K562 (cell line): ENCODE measurements around the gene GADD45B. TPM values are rescaled to one million over a fixed set of nuclear protein-coding genes. Genes with fewer than 3 reads are reported as not detected.

ENCODE experiments used
- ATAC-seq: fragments of 200-7000 bp; cut with Tn5 transposase; 3 replicates; pipeline ENCODE4 v1.9.1; 2020; ENCODE audit warnings: moderate library complexity
- BruUV-seq: library from RNA; stranded (reverse); fragments of 400-500 nt; replicated peaks from 2 replicates; lab custom pipeline; 2021; lab: Mats Ljungman, UMichigan
- CTCF ChIA-PET: fragments of 300-600 bp; formaldehyde crosslinking; extraction: SDS; loops from one replicate; lab custom pipeline; 2021; ENCODE audit warnings: low intra/inter-chr PET ratio; lab: Yijun Ruan, JAX
- POLR2A ChIA-PET: fragments of 300-600, 350-650 bp; sonication (Branson Sonifier 250); formaldehyde crosslinking; extraction: SDS; loops from one replicate; lab custom pipeline; 2021; ENCODE audit warnings: antibody characterized with exemption, inconsistent platforms; lab: Yijun Ruan, JAX
- DNase-seq, 4 experiments: peaks; one replicate each; pipeline versions ENCODE4 v3.0.0 to v3.0.0-alpha.2; 2011 to 2018; ENCODE audit warnings: low spot score in 3 of 4, mixed read lengths in 3 of 4; ENCODE audit errors: extremely low read depth in 1 of 4
- FAIRE-seq: peaks from 2 replicates; lab custom pipeline; 2011; peaks lifted over from hg19 to GRCh38; lab: Jason Lieb, UNC
- H2AFZ ChIP-seq: 2 replicates; pipeline ENCODE4 v1.6.0; 2011; ENCODE audit warnings: low read depth, low read length, control low read depth, inconsistent platforms
- H3K27ac ChIP-seq: fragments of 200-600 bp; 3 replicates; pipeline ENCODE4 v1.8.0; 2011; ENCODE audit warnings: low read depth, mild to moderate bottlenecking, control low read depth, inconsistent platforms, low read length, moderate library complexity, mixed read lengths; ENCODE audit errors: extremely low read depth
- H3K27me3 ChIP-seq, 2 experiments: fragments of 300-600 bp in 1 of 2; 2 replicates in 1 of 2; 3 replicates in 1 of 2; pipeline versions ENCODE4 v1.6.0 to v1.8.0; 2011; ENCODE audit warnings: inconsistent platforms in 2 of 2, low read length in 2 of 2, mild to moderate bottlenecking in 1 of 2, mixed read lengths in 1 of 2, moderate library complexity in 1 of 2; ENCODE audit not compliant: control insufficient read depth in 2 of 2, insufficient read depth in 2 of 2
- H3K36me3 ChIP-seq: fragments of 300-600 bp; 3 replicates; pipeline ENCODE4 v1.8.0; 2011; ENCODE audit warnings: mild to moderate bottlenecking, low read length, inconsistent platforms; ENCODE audit not compliant: control insufficient read depth, insufficient read depth
- H3K4me1 ChIP-seq, 2 experiments: fragments of 200-600 bp in 1 of 2; replicated peaks in 1 of 2; 2 replicates in 1 of 2; 3 replicates in 1 of 2; pipeline versions ENCODE4 v1.5.1 to v1.8.0; 2011; ENCODE audit warnings: inconsistent platforms in 2 of 2, low read length in 2 of 2, mild to moderate bottlenecking in 1 of 2, mixed read lengths in 1 of 2, moderate library complexity in 1 of 2; ENCODE audit not compliant: control insufficient read depth in 2 of 2, insufficient read depth in 2 of 2
- H3K4me2 ChIP-seq: 2 replicates; pipeline ENCODE4 v1.6.1; 2011; ENCODE audit warnings: low read length, control low read depth, inconsistent platforms, mixed read lengths; ENCODE audit not compliant: insufficient read depth
- H3K4me3 ChIP-seq: fragments of 200-600 bp; sonication (generic), shearing (Covaris generic); 2 replicates; pipeline ENCODE4 v1.5.1; 2016; ENCODE audit warnings: control low read depth, inconsistent platforms
- H3K79me2 ChIP-seq: fragments of 200-600 bp; 3 replicates; pipeline ENCODE4 v1.8.0; 2011; ENCODE audit warnings: low read length, inconsistent platforms; ENCODE audit not compliant: control insufficient read depth, insufficient read depth
- H3K9ac ChIP-seq, 2 experiments: 2 replicates each; pipeline versions ENCODE4 v1.6.0 to v1.6.1; 2011; ENCODE audit warnings: low read depth in 2 of 2, low read length in 2 of 2, control low read depth in 1 of 2, inconsistent platforms in 1 of 2, mild to moderate bottlenecking in 1 of 2, mixed read lengths in 1 of 2; ENCODE audit not compliant: insufficient read depth in 1 of 2
- H3K9me1 ChIP-seq: one replicate; pipeline ENCODE4 v1.6.0; 2011; ENCODE audit warnings: inconsistent platforms, mild to moderate bottlenecking, low read length, moderate library complexity; ENCODE audit not compliant: control insufficient read depth, insufficient read depth
- H3K9me3 ChIP-seq: replicated peaks from 2 replicates; pipeline ENCODE4 v1.5.1; 2011; ENCODE audit warnings: low read depth, low read length, inconsistent platforms; ENCODE audit not compliant: control insufficient read depth, insufficient read depth
- H4K20me1 ChIP-seq: replicated peaks from 2 replicates; pipeline ENCODE4 v1.6.1; 2011; ENCODE audit warnings: low read length, inconsistent platforms, mixed read lengths; ENCODE audit not compliant: control insufficient read depth, insufficient read depth
- CTCFL ChIP-seq: IDR thresholded peaks from 2 replicates; pipeline ENCODE4 v1.6.1; 2011; ENCODE audit warnings: borderline replicate concordance, low read depth, mild to moderate bottlenecking, moderate library complexity, low read length; ENCODE audit not compliant: insufficient read depth, poor library complexity, severe bottlenecking
- FOS ChIP-seq: IDR thresholded peaks from 3 replicates; pipeline ENCODE4 v1.6.1; 2011; ENCODE audit not compliant: insufficient read length; ENCODE audit errors: extremely low read depth
- NFE2L1 ChIP-seq: fragments of 450-650 bp; IDR thresholded peaks from 2 replicates; pipeline ENCODE4 v1.6.1; 2016; ENCODE audit warnings: missing genetic modification characterization, low read depth, mild to moderate bottlenecking, missing compliant biosample characterization, moderate library complexity, borderline replicate concordance
- PCBP1 ChIP-seq: fragments of 200-400 bp; formaldehyde crosslinking; IDR thresholded peaks from 2 replicates; pipeline ENCODE4 v1.6.1; 2018; ENCODE audit warnings: mild to moderate bottlenecking, low read depth, low read length; ENCODE audit not compliant: poor library complexity, severe bottlenecking
- RNF219 ChIP-seq: fragments of 250-450 bp; sonication (Bioruptor Pico); IDR thresholded peaks from 2 replicates; pipeline ENCODE4 v1.5.0; 2022; ENCODE audit warnings: mild to moderate bottlenecking
- RREB1 ChIP-seq: fragments of 250-450 bp; sonication (Bioruptor Pico); IDR thresholded peaks from 2 replicates; pipeline ENCODE4 v1.4.0; 2020
- RUNX1 ChIP-seq: sonication (generic); IDR thresholded peaks from 2 replicates; pipeline ENCODE4 v1.6.1; 2016; ENCODE audit warnings: antibody characterized with exemption, low read depth
- THRAP3 ChIP-seq: fragments of 450-650 bp; IDR thresholded peaks from 2 replicates; pipeline ENCODE4 v1.6.1; 2016; ENCODE audit warnings: mild to moderate bottlenecking, inconsistent platforms, borderline replicate concordance
- ZBTB7A ChIP-seq: IDR thresholded peaks from 2 replicates; pipeline ENCODE4 v1.6.1; 2011; ENCODE audit warnings: low read depth, mild to moderate bottlenecking, low read length, moderate library complexity, borderline replicate concordance; ENCODE audit not compliant: control insufficient read depth
- WGBS: fragments of 100-300 bp; shearing (Covaris generic); methylation state at CpG from one replicate; pipeline ENCODE4 v1.1.6; 2016; ENCODE audit warnings: low coverage, mixed read lengths; ENCODE audit not compliant: insufficient coverage; ENCODE audit errors: missing lambda C conversion rate; 5-methylcytosine and 5-hydroxymethylcytosine counted together
- in situ Hi-C: fragments of 300-500 bp; cut with MboI; formaldehyde crosslinking; loops from 4 replicates; pipeline ENCODE4 v1.15.0; 2018; ENCODE audit warnings: inconsistent platforms, mixed read lengths
- intact Hi-C: fragments of 100-400 bp; cut with micrococcal nuclease; formaldehyde crosslinking; loops from 2 replicates; pipeline ENCODE4 v1.14.2; 2022
- polyA plus RNA-seq, 8 experiments: library from polyadenylated mRNA; depleted of rRNA in 4 of 8; stranded (reverse) in 5 of 8; unstranded in 3 of 8; fragments of >200 nt; fragmentation: Nextera tagmentation in 2 of 8; fragmentation: Illumina TruSeq in 1 of 8; extraction: Ambion mirVana in 2 of 8; extraction: Trizol in 1 of 8; gene quantifications; 2 replicates each; pipeline versions ENCODE4 v1.2.1 to v1.2.3, GENCODE V29; 2011 to 2014; ENCODE audit warnings: inconsistent platforms in 1 of 8, missing spikeins in 1 of 8
- total RNA-seq, 7 experiments: library from RNA; depleted of rRNA in 6 of 7; stranded (reverse); fragments of >200 nt in 6 of 7; fragmentation: Illumina TruSeq in 2 of 7; extraction: Trizol in 2 of 7; gene quantifications; 2 replicates each; pipeline versions ENCODE4 v1.2.1 to v1.2.3, GENCODE V29; 2011 to 2021; ENCODE audit warnings: low replicate concordance in 1 of 7

GADD45B gene
- total and polyA plus RNA-seq, 9 of the 15 experiments (the other 6 are each of a cell fraction or from before 2014, with no cell fraction given) = 0.06 to 4.1 (median 2.1) TPM

- no peak overlapping the region for H3K27ac ChIP-seq
- POLR2A ChIA-PET = interaction anchor here (1.7 kb wide), 1 partner anchor 8 kb away, joined by 15 read pairs; the partner anchor contains the start of gene GADD45B
- H4K20me1 ChIP-seq = 0 out of 2 replicates have a peak, but pooled peaks cover 5% of the 10 kb centered on the region
- peaks cover 0 to 6% of the 10 kb centered on the region in 2 experiments; a peak in 2 of 5 replicates for H3K4me1 ChIP-seq
- no peaks in the 10 kb centered on the region for H3K79me2 ChIP-seq
- no peaks in the 10 kb centered on the region for H3K36me3 ChIP-seq
- in situ Hi-C loops (no loop called here), intact Hi-C loops (no loop called here)
- DNase-seq = no peak
- no peak for ATAC-seq
- H2AFZ ChIP-seq = no peak overlapping the region
- CTCF ChIA-PET = no interaction called here
- H3K9ac ChIP-seq = no peak overlapping the region
- 2% methylated on average over 13 of the region's 13 CpGs for WGBS
- H3K9me1 ChIP-seq = no peaks in the 10 kb centered on the region
- FAIRE-seq = no peak
- H3K4me2 ChIP-seq = no peak overlapping the region
- H3K27me3 ChIP-seq = peaks cover 6 to 51% of the 10 kb centered on the region in 2 experiments; a peak in 4 of 5 replicates
- no peak overlapping the region for H3K4me3 ChIP-seq
- TF ChIP-seq PCBP1 = no peak
- TF ChIP-seq CTCFL = no peak
- no peak for TF ChIP-seq RNF219 (CRISPR knock-in tag)
- TF ChIP-seq ZBTB7A = no peak
- no peak for TF ChIP-seq FOS
- no peak for TF ChIP-seq NFE2L1
- TF ChIP-seq RUNX1 = no peak
- no peak for TF ChIP-seq THRAP3
- no peak for TF ChIP-seq RREB1 (CRISPR knock-in tag)
- no TSS peak for BruUV-seq
- H3K9me3 ChIP-seq = no peaks in the 10 kb centered on the region
Observed at GRCh38 chr19:2484178-2484937, 8.4 kb downstream of the GADD45B start.
